Fibroblast of mammary gland (primary cell): ENCODE results near the gene HIVEP3.
A peak's percentile ranks its signal among the peaks of the same experiment; 100 is the strongest.

Source experiments
- DNase-seq: peaks from one replicate; pipeline ENCODE4 v3.0.0-alpha.2; 2010; ENCODE audit warnings: low read depth
- H3K4me3 ChIP-seq: 2 replicates; pipeline ENCODE4 v1.5.1; 2011; ENCODE audit warnings: low read depth, mild to moderate bottlenecking, low read length, moderate library complexity; ENCODE audit not compliant: control insufficient read depth
- CTCF ChIP-seq: conservative IDR thresholded peaks from 2 replicates; pipeline ENCODE4 v1.5.1; 2011; ENCODE audit warnings: low read depth, low read length, inconsistent platforms; ENCODE audit not compliant: control insufficient read depth, insufficient read depth

The HIVEP3 gene

DNA sequence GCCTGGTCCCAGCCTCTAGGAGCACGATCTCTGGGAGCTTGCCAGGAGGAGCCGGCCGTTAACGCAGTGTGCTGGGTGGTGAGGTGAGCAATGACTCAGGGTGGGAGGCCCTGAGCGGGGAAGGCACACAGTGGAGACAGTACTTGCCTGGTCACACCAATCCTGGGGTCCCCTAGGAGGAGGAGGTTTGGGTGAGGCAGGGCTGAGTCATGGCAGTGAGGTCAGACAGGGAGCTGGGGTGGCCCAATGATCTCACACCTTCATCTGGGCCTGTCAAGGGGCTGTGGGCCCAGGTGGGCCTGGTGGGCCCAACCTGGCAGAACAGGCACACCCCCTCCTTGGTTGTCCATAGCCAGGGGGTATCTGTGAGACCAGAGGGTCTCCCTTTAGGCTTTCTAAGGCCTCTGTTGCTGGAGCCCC, 425.6 kb downstream of the HIVEP3 start:
- no peak overlapping the region for H3K4me3 ChIP-seq
- TF ChIP-seq CTCF = no peak
- peak; percentile 96 for DNase-seq

- peak; percentile 33 for DNase-seq
- TF ChIP-seq CTCF = peak; percentile 44
- H3K4me3 ChIP-seq = no peak overlapping the region
Measured at GRCh38 chr1:41492341-41492848, 426.3 kb downstream of the HIVEP3 start.

DNA sequence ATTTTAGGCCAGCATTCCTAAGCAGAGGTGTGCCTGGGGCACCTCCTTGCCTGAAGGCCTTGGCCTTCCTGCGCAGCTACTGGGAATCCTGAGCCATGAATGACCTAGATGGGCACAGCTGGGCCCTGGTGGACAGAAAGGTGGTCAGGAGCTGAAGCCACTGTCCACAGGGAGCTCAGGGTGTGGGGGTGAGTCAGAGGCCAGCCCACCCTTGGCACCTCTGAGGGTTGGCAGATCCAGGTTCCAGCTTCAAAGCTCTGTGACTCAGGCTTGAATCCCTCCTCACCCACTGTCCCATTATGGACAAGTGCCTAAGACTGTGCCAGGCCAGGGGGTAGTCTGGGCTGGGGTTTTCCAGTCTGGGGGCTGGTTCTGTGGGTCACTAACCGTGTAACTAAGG, 427.8 kb downstream of the HIVEP3 start:
- H3K4me3 ChIP-seq = no peak overlapping the region
- TF ChIP-seq CTCF = no peak
- DNase-seq = no peak

DNA sequence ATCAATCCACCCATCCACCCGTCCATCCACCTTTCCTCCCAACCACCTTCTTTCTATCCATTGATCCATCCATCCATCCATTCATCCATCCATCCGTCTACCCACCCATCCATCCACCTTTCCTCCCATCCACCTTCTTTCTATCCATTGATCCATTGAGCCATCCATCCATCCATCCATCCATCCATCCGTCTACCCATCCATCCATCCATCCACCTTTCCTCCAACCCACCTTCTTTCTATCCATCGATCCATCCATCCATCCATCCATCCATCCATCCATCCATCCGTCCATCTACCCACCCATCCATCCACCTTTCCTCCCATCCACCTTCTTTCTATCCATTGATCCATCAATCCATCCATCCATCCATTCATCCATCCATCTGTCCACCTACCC, 429.2 kb downstream of the HIVEP3 start:
- TF ChIP-seq CTCF = no peak

DNA sequence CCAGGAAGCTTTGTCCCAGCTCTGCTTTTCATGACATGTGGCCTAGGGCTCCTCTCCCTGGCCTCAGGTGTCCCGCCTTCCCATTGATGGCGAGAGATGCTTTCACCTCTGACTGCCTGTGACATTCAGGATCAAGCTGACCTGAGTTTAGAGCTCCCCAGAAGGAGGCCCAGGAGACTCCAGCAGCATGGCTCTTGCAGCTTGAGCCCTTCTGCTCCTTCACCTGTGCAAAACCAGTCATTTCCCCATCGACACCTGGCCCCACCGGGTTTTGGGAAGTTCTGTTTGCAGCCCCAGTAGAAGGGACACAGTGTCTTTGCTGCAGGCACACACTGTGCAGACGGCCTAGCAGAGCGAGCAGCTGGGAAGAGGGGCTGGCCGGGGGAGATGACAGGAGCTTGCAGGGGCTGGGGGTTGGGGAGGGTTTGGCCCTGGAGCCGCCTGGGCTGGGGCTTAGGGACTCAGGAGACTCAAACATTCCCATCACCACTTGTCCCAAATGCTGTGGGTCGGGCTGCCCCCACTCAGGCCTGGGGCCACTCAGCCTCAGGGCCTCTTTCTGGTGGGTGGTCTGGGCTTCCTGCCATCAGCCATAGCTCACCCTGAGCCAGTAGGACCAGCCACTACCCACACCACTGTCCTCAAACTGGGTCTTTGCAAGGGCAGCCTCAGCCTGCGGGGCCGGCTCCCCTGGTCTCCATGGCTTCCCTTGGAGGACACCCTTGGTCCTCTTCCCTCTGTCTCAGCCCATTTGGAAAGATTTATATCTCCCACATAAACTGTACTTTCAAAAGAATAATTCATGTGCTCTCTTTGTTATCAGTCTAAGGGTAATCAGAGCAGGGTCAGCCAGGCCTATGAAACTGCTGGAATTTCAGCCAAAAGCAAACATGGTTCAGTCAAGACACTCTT, 430.4 kb downstream of the HIVEP3 start:
- no peak for DNase-seq
- TF ChIP-seq CTCF = no peak
- no peak overlapping the region for H3K4me3 ChIP-seq

More for the DNA sequence above, 429.2 kb downstream of the HIVEP3 start:
- DNase-seq = no peak
- no peak overlapping the region for H3K4me3 ChIP-seq

GRCh38 chr1:41487126-41488039, 431.3 kb downstream of the HIVEP3 start:
- no peak overlapping the region for H3K4me3 ChIP-seq
- no peak for TF ChIP-seq CTCF
- DNase-seq = no peak
